M059J (cell line): ENCODE data around the gene SETD1B. TPM values are rescaled to one million over a fixed set of nuclear protein-coding genes. Genes with fewer than 3 reads are reported as not detected.
"Not testable (repeated sequence)": the region's sequence is repeated elsewhere in the genome, so short reads cannot be mapped to it uniquely, and the experiment has no call there.

Source experiments
- DNase-seq: peaks from one replicate; pipeline ENCODE4 v3.0.0-alpha.2; 2012; ENCODE audit warnings: low read depth
- total RNA-seq: library from RNA; depleted of rRNA; stranded (reverse); fragments of >200 nt; shearing (Covaris generic); gene quantifications from 2 replicates; pipeline ENCODE4 v1.2.3, GENCODE V29; 2014

Gene SETD1B
- total RNA-seq, 1 experiment from 2014 or later: 3.9 TPM

DNA sequence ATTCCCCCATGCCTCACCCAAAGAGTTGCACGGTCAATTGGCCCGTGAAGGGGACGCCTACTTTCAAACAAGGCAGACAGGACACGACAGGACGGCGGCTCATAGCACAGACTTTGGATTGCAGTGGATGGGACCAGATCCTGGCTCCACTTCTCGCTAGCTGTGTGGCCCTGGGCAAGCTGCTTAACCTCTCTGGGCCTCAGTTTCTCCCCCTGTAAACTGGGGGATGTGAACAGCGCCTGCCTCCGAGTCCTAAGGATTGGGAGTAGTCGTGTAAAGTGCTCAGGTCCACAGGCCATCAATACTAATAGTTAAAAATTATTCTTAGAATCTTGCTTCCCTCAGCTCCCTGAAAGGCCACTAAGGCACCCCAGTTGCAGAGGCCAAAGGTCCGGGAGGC lies 23.4 kb upstream of the SETD1B start:
- no peak for DNase-seq

DNA sequence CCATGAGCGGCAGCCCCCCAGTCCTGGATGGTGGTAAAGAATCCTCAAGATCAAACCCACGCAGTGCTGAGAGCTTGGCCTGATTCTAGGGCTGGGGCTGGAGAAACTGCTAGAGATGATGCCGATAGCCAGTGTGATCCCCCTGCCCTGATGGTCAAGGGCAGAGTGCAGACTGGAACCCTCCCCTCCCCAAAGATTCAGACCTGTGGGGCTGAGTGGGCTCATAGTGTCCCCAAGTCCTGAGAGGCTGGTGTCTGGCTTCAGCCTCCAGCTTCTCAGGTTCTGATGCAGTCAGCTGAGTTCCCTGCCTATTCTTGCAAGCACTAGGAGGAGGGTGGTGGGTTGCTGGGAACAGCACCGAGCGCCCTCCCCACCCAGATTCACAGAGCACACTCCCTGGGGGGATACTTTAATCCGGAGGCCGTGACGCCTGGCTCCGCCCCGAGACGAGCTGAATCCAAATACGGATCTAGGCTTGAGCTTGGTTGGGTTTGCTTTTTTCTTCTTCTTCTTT lies 22.3 kb upstream of the SETD1B start:
- no peak for DNase-seq

- no peak for DNase-seq
Measured at GRCh38 chr12:121781998-121782979, 21.5 kb upstream of the SETD1B start.

DNA sequence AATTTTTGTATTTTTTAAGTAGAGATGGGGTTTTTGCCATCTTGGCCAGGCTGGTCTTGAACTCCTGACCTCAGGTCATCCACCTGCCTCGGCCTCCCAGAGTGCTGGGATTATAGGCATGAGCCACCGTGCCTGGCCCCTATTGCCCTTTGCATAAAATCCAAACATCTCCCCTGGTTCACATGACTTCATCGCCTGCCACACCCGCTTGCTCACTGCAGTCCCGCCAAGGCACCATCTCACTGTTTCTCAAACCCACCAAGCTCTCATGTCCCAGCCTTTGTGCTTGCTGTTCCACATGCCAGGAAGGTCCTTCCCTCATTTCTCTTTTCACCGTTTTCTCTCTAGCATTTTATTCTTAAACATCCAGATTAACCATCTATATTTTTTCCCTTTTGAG lies 20.0 kb upstream of the SETD1B start:
- no peak for DNase-seq

GRCh38 chr12:121784460-121784859 lies 19.3 kb upstream of the SETD1B start:
- peak; percentile 93 for DNase-seq

DNA sequence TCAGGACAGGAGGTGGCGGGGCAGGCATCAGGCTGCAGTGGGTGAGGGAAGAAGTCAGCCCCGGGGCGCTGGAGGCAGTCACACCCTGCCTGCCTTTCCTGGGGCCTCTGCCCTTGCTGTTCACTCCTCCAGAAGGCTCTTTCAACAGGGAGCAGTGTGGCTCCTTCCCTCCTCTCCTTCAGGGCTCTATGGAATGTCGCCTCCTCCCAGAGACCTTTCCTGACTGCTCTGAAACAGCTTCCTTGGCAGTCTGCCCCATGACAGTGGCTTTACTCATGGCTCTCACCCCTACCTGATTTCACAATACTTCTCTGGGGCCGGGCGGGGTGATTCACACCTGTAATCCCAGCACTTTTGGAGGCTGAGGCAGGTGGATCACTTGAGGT lies 17.4 kb upstream of the SETD1B start:
- DNase-seq: peak; percentile 98

GRCh38 chr12:121787063-121788025 lies 16.5 kb upstream of the SETD1B start:
- no peak for DNase-seq

DNA sequence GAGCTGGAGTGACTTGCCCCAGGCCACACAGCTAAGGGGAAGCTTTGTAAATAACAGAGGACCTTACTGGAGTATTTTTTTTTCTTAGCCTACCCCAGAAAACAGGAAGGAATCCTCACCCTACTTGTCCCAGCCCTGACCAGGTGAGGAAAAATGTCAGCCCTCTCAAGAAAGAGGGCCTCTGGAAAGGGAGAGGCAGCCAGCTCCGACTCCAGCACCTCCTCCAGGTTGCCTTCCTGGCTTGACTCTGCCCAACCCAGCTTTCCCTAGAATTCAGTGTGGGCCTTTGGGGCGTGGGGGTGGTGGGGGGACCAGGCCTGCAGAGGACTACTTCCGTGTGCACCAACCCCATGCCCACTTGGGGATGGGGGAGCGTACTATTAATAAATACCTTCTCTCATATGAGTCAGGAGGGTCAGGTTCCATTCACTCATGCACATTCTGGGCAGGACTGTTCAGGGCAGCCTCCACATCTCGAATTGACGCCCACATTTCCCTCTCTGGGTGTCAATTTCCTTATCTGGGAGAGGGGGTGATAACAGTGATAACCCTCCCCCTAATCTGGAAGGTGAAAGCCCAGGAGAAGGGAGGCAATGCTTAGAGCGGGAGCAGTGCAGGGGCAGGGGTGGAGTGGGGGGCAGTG lies 15.5 kb upstream of the SETD1B start:
- no peak for DNase-seq

DNA sequence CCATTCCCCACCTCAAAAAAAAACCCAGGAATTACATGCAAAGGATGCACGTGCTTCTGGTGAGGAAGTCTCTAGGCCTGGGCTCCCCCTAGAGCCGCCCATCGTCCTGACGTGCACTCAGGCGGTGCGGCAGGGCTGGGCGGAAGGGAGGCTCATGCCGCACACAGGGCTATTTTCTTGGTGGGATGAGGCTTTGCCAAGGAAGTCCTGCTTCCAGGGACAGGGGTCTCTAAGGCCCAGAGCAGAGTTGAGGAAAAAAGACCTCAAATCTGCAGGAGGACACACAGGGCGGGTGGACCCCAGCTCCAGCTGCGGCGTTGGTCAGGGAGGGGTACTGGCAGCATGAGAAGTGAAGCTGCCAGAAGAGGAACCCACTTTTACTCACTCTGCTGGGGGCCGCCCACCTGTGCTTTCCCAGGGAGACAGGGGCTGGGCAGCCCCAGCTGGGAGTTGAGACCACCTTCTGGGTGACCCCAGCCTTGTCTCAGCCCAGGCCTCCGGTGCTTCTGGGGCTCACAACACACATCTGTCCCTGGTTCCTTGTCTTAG lies 14.5 kb upstream of the SETD1B start:
- DNase-seq: no peak

- DNase-seq: no peak
Measured at GRCh38 chr12:121789800-121790728, 13.7 kb upstream of the SETD1B start.

GRCh38 chr12:121790785-121791184 lies 13.0 kb upstream of the SETD1B start:
- DNase-seq: not testable (repeated sequence)

GRCh38 chr12:121791671-121792551 lies 11.9 kb upstream of the SETD1B start:
- DNase-seq: no peak

DNA sequence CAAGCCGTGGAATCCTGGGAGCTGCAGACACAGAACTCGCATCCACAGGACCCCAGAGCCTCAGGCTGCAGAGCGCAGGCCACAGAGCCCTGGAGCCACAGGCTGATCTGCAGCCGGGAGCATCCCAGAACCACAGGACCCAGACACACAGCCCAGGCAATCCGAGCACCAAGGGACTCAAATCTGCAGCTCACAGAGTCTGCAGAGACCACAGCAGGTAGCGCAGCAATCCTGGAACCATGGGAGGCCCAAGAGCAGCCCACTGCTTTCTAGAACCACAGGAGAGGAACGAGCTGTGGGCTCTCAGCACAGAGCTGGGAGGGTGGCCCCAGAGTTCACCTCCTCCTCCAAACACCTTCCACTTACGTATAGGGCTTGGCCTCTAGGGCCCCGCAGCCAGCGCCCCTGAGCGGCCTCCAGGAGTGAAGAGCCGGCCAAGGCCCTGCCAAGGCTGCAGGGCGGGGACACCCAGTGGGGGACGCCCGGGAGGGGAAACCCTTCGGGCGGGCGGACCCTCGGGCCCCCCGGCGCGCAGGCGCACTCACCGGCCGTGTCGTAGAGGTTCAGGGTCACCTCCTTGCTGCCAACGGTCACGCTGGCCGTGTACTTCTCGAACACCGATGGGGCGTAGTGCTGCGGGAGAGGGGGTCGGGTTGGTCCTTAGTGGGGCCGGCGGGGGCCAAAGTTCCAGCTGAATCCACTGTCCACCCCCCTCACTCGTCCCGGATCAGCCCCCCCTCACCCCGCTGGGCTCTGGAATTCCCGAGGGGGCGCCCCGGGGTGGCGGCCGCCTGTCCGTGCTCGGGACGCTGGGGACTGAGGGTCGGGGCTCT lies 11.0 kb upstream of the SETD1B start:
- DNase-seq: no peak

DNA sequence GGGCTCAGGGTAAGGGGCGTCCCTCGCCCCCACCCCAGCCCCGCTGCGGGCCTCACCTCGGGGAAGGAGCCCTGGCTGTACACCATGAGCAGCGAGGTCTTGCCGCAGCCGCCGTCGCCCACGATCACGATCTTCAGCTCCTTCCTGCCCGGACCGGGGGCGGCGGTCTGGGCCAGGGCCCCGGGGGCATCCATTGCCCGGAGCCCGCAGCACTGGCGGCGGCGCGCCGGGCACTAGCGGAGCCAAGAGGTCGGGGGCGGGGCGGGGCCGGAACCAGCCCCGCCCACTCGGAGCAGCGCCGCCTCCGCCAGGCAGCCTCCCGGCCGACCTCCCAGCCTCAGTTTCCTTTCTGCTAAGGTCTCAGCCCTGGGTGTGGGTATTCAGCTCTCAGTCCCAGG lies 10.4 kb upstream of the SETD1B start, which contains the start of gene RHOF:
Gene RHOF (minus strand): TSS at position 249 of the 398 bp plus-strand sequence. CDS start 55 bp downstream, at position 194.
- no peak for DNase-seq

- peak; percentile 87 for DNase-seq
Measured at GRCh38 chr12:121793838-121794533, 9.8 kb upstream of the SETD1B start.

- DNase-seq: no peak
Measured at GRCh38 chr12:121794534-121795033, 9.2 kb upstream of the SETD1B start.
